ENCODE results near the gene APOL1. TPM values are rescaled to one million over a fixed set of nuclear protein-coding genes. Genes with fewer than 3 reads are reported as not detected.

APOL1 gene
- total RNA-seq, 1 donor from 2014 or later, result 30.1 TPM

GRCh38 chr22:36291831-36292740, 39.2 kb downstream of the APOL1 start:
- TF ChIP-seq CTCF (IDR thresholded peaks at IDR 0.05), result no peak
- intact Hi-C loops (cut with DNase I), result no loop called here
- Histone ChIP-seq H3K27me3 (no peaks in the 10 kb centered on the region), H3K27ac (peak overlapping the region in 1 of 2 donors; percentile 17), H3K36me3 (peaks cover 86 to 90% of the 10 kb centered on the region in 2 donors), H3K9me3 (no peaks in the 10 kb centered on the region), H3K4me3 (no peak overlapping the region), H3K4me1 (no peaks in the 10 kb centered on the region)
- DNase-seq (ENCODE audit: low spot score in 2 of 2), result no peak

GRCh38 chr22:36292823-36293530, 40.0 kb downstream of the APOL1 start:
- Histone ChIP-seq H3K27ac (no peak overlapping the region), H3K27me3 (no peaks in the 10 kb centered on the region), H3K4me3 (no peak overlapping the region), H3K4me1 (no peaks in the 10 kb centered on the region), H3K36me3 (peaks cover 86 to 90% of the 10 kb centered on the region in 2 donors), H3K9me3 (no peaks in the 10 kb centered on the region)
- intact Hi-C loops (cut with DNase I), result no loop called here
- DNase-seq (ENCODE audit: low spot score in 2 of 2), result no peak
- TF ChIP-seq CTCF (IDR thresholded peaks at IDR 0.05), result no peak

- no peak for TF ChIP-seq CTCF (IDR thresholded peaks at IDR 0.05)
- no peak overlapping the region for H3K27ac ChIP-seq
- intact Hi-C loops (cut with DNase I), result no loop called here
- no peaks in the 10 kb centered on the region for H3K9me3 ChIP-seq
- no peaks in the 10 kb centered on the region for H3K4me1 ChIP-seq
- no peaks in the 10 kb centered on the region for H3K27me3 ChIP-seq
- peaks cover 86 to 90% of the 10 kb centered on the region in 2 donors for H3K36me3 ChIP-seq
- H3K4me3 ChIP-seq, result no peak overlapping the region
- no peak for DNase-seq (ENCODE audit: low spot score in 2 of 2)
Measured at GRCh38 chr22:36293606-36294292, 40.8 kb downstream of the APOL1 start.

GRCh38 chr22:36294293-36294620, 41.3 kb downstream of the APOL1 start:
- no peaks in the 10 kb centered on the region for H3K9me3 ChIP-seq
- DNase-seq (ENCODE audit: low spot score in 2 of 2), result no peak
- H3K36me3 ChIP-seq, result peaks cover 86 to 90% of the 10 kb centered on the region in 2 donors
- no peak overlapping the region for H3K27ac ChIP-seq
- H3K4me3 ChIP-seq, result no peak overlapping the region
- TF ChIP-seq CTCF (IDR thresholded peaks at IDR 0.05), result no peak
- intact Hi-C loops (cut with DNase I), result no loop called here
- H3K27me3 ChIP-seq, result no peaks in the 10 kb centered on the region
- no peaks in the 10 kb centered on the region for H3K4me1 ChIP-seq

- H3K36me3 ChIP-seq, result peaks cover 86 to 90% of the 10 kb centered on the region in 2 donors
- TF ChIP-seq CTCF (IDR thresholded peaks at IDR 0.05), result no peak
Measured at GRCh38 chr22:36294801-36295200, 41.9 kb downstream of the APOL1 start.

More at GRCh38 chr22:36294801-36295200, 41.9 kb downstream of the APOL1 start:
- Histone ChIP-seq H3K4me1 (no peaks in the 10 kb centered on the region), H3K27ac (no peak overlapping the region), H3K27me3 (no peaks in the 10 kb centered on the region), H3K4me3 (no peak overlapping the region), H3K9me3 (no peaks in the 10 kb centered on the region)
- DNase-seq (ENCODE audit: low spot score in 2 of 2), result no peak
- intact Hi-C loops (cut with DNase I), result no loop called here

Measured in ascending aorta (tissue), 2 donors.